WI38 (cell line): ENCODE results near the gene DBX1.

Experiments used
- H3K4me3 ChIP-seq: 2 replicates; pipeline ENCODE4 v1.5.1; 2011; ENCODE audit warnings: low read depth, mild to moderate bottlenecking, control low read depth, low read length
- TF ChIP-seq, protein P1 (sequence below): IDR thresholded peaks from 2 replicates; pipeline ENCODE4 v1.5.1; 2012; ENCODE audit warnings: low read depth, mild to moderate bottlenecking, control low read depth, low read length

DBX1 gene, protein sequence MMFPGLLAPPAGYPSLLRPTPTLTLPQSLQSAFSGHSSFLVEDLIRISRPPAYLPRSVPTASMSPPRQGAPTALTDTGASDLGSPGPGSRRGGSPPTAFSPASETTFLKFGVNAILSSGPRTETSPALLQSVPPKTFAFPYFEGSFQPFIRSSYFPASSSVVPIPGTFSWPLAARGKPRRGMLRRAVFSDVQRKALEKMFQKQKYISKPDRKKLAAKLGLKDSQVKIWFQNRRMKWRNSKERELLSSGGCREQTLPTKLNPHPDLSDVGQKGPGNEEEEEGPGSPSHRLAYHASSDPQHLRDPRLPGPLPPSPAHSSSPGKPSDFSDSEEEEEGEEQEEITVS

DNA sequence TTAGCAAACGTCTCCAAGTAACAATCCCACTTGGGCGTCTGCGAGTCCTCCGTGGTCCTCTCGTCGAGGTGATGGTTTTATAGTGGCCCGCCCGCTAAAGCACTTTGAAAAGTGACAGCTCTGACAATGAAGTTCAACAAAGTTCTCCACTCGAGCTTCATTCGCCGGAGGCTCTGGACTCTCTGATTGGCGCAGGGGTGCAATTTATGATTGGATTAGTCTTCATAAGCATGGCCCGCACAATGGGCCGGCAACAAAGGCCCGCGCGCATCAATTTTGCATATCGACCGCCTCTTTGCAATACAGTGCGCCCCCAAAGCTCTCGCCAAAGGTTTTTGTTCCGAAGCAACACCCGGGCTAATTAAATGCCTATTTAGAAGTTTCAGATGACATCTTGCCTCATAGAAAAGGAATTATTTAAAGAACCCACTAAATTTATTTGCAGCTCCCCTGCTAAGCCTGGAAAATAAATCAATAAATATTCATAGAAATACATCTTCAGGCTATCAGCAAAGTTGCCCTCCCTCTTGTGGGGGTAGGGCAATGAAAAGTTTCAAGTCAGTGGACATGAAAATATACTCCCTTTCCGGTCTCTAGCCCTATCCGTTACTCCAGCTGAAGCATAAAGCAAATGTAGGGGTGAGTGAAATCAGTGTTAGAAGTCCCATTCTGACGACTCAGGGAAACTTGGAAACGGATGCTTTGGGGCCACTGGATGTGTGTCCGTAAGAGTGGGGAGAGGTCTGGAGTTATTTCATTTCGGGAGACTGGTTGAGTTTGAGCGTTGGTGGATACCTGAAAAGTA is at the start of gene DBX1:
TSS of gene DBX1 (minus strand) at position 51 of the 805 bp plus-strand sequence. CDS start 151 bp downstream, outside the sequence.
- no peak within 1 kb of the TSS for H3K4me3 ChIP-seq

DNA sequence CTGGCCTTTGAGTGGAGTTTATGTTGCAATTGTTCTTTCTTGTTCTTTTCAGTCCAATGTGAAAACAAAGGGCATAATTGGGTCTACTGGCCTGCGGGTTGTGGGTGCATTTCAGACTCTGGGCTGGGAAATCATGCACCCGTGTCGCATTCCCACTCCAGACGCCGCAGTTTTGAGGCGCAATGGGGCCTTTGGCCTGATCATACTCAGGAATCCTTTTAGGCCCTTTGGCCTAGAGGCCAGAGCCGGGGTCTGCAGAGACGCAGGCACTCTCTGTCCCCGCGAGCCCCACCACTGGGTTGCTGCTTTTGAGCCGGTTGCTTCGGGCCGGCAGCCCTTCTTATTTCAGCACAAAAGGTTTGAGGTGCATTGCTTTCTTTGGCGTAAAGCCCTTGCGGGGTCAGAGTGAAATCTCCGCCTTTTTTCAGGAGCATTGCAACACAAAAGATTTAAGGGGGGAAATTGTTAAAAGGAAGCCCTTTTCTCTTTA is 48.4 kb upstream of the DBX1 start:
- no peak overlapping the region for H3K4me3 ChIP-seq
- TF ChIP-seq, protein P1, sequence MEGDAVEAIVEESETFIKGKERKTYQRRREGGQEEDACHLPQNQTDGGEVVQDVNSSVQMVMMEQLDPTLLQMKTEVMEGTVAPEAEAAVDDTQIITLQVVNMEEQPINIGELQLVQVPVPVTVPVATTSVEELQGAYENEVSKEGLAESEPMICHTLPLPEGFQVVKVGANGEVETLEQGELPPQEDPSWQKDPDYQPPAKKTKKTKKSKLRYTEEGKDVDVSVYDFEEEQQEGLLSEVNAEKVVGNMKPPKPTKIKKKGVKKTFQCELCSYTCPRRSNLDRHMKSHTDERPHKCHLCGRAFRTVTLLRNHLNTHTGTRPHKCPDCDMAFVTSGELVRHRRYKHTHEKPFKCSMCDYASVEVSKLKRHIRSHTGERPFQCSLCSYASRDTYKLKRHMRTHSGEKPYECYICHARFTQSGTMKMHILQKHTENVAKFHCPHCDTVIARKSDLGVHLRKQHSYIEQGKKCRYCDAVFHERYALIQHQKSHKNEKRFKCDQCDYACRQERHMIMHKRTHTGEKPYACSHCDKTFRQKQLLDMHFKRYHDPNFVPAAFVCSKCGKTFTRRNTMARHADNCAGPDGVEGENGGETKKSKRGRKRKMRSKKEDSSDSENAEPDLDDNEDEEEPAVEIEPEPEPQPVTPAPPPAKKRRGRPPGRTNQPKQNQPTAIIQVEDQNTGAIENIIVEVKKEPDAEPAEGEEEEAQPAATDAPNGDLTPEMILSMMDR, result no peak

More for the DNA sequence above, at the start of gene DBX1:
- TF ChIP-seq, protein P1, result no peak

DNA sequence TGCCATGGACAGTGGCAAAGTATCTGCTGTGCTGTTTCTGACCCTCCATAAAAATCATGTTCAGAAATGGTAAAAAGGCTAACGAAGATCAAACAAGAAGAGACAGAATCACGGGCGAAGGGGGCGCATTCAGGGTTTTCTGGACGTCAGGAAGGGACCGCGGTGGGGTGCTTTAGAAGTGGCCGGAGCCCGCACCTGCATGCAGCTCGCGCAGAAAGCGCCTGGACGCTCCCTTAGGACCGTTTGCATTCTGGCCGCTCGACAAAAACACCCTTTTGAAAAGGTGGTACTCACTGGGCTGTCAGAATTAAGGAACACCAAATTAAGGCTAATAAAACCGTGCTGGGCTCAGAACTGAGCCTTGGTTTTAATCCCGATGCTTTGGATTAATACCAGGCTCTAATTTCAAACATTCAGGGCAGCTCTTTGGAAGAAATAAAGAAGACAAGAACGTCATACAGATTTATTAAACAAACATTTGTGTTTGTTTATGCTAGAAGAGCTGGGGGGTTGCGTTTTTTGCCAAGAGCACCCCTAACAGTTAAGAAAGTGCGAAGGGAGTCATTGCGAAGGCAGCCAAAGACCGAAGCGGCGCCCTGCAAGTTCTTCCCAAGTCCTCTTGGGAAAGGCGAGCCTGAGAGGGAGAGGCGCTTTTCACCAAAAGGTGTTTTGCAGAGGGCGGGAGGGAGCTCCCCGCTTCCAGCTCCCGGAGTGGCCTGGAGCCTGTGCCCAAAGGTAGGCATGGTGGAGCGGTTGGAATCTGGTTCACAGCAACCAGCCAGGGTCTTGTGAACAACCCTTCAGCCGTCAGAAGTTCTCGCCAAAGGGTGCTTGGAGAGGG is 47.7 kb upstream of the DBX1 start:
- no peak overlapping the region for H3K4me3 ChIP-seq
- TF ChIP-seq, protein P1, result no peak

DNA sequence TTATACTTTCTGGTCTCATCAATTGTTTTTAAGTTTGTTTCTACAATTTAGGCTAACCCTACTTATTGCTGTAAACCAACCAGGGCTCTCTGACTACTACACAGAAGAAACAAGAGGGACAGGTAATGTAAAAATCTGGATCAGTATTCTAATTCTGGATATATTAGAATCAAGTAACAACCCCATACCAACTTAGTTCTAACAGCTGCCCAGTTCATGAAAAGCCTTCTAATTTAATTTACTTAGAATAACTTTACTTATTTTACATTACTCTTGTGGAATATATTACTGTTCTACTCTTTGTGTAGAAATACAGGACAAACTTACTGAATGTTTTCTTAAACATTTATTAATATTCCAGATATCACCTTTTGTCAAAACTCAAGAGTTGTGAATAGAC is 45.5 kb upstream of the DBX1 start:
- TF ChIP-seq, protein P1, result no peak
- H3K4me3 ChIP-seq, result no peak overlapping the region

DNA sequence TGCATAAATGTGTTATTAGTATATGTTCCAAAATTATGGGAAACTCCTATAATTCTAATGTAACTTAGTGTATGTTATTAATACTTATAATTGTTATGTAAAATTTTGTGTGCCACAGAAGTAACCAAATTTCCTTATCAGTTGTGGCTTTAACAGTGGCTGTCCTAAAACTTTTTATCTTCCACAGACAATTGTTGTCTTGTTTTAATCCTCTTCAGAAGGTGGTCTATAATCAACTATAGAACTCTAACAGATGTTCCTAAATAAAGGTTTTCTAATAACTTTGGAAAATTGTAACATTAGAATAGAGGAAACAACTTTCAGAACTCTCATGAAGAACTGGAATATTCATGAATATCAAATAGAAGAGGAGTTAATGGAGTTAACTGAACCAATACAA is 44.4 kb upstream of the DBX1 start:
- H3K4me3 ChIP-seq, result no peak overlapping the region
- TF ChIP-seq, protein P1, result no peak

DNA sequence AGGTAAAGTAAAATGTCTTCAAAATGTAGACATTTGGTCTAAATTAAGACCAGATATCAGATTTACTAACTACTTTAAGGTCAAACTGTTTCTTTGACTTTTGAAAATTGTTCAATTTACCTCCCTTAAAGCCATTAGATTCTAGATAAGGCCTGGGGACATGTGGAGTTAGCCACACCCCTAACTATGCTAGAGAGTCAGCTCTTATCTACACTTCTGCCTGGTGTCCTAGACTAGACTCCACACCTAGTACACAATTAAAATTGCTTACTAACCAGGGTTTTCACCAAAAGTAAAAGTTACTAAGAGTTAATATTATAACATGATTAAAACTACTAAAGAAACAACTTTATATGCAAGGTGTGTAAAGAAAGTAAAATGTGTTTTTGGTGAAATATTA is 43.6 kb upstream of the DBX1 start:
- TF ChIP-seq, protein P1, result no peak
- H3K4me3 ChIP-seq, result no peak overlapping the region
